HepG2 (cell line): ENCODE results near the gene U2AF1L4. TPM values are rescaled to one million over a fixed set of nuclear protein-coding genes. Genes with fewer than 3 reads are reported as not detected.
A peak's percentile ranks its signal among the peaks of the same experiment; 100 is the strongest.

ENCODE experiments used
- CBX2 ChIP-seq, 2 experiments: fragments of 200-600 bp in 1 of 2; sonication (generic); formaldehyde crosslinking in 1 of 2; IDR thresholded peaks; 2 replicates each; pipeline versions ENCODE4 v1.7.0 to v1.8.1; 2018 to 2022; ENCODE audit warnings: low read depth in 2 of 2, low read length in 1 of 2, mild to moderate bottlenecking in 1 of 2, missing genetic modification reagents in 1 of 2
- CENPT ChIP-seq: sonication (generic); formaldehyde crosslinking; IDR thresholded peaks from 2 replicates; pipeline ENCODE4 v1.8.0; 2022; ENCODE audit warnings: low read depth, mild to moderate bottlenecking, moderate library complexity, missing genetic modification reagents
- ELF4 ChIP-seq: sonication (generic); formaldehyde crosslinking; IDR thresholded peaks from 2 replicates; pipeline ENCODE4 v1.5.0; 2020; ENCODE audit warnings: missing genetic modification reagents, mild to moderate bottlenecking, moderate library complexity, borderline replicate concordance
- FOXO1 ChIP-seq: sonication (generic); formaldehyde crosslinking; IDR thresholded peaks from 2 replicates; pipeline ENCODE4 v1.4.0; 2020; ENCODE audit warnings: missing genetic modification reagents
- KDM4B ChIP-seq: sonication (generic); formaldehyde crosslinking; IDR thresholded peaks from 2 replicates; pipeline ENCODE4 v1.4.0; 2020; ENCODE audit warnings: missing genetic modification reagents
- RARA ChIP-seq: IDR thresholded peaks from 2 replicates; pipeline ENCODE4 v1.6.1; 2016; ENCODE audit warnings: missing genetic modification reagents, missing compliant biosample characterization
- RXRB ChIP-seq: IDR thresholded peaks from 2 replicates; pipeline ENCODE4 v1.6.1; 2016; ENCODE audit warnings: borderline replicate concordance, missing genetic modification reagents, missing compliant biosample characterization
- ZBTB21 ChIP-seq: sonication (generic); formaldehyde crosslinking; IDR thresholded peaks from 2 replicates; pipeline ENCODE4 v1.4.0; 2020; ENCODE audit warnings: missing genetic modification reagents
- ZBTB42 ChIP-seq: sonication (generic); formaldehyde crosslinking; IDR thresholded peaks from 2 replicates; pipeline ENCODE4 v1.5.0; 2020; ENCODE audit warnings: mild to moderate bottlenecking, missing genetic modification reagents
- ZC3H4 ChIP-seq: sonication (generic); formaldehyde crosslinking; IDR thresholded peaks from 2 replicates; pipeline ENCODE4 v1.4.0; 2020; ENCODE audit warnings: missing genetic modification reagents, borderline replicate concordance
- ZNF124 ChIP-seq: sonication (generic); formaldehyde crosslinking; IDR thresholded peaks from 2 replicates; pipeline ENCODE4 v1.4.0; 2020; ENCODE audit warnings: missing genetic modification reagents
- ZNF138 ChIP-seq: sonication (generic); formaldehyde crosslinking; IDR thresholded peaks from 2 replicates; pipeline ENCODE4 v1.5.0; 2020; ENCODE audit warnings: mild to moderate bottlenecking, low read depth, missing genetic modification reagents
- ZNF331 ChIP-seq: sonication (generic); formaldehyde crosslinking; IDR thresholded peaks from 2 replicates; pipeline ENCODE4 v1.4.0; 2020; ENCODE audit warnings: missing genetic modification reagents
- ZNF451 ChIP-seq: sonication (generic); formaldehyde crosslinking; IDR thresholded peaks from 2 replicates; pipeline ENCODE4 v1.5.0; 2020; ENCODE audit warnings: mild to moderate bottlenecking, missing genetic modification reagents
- ZNF510 ChIP-seq: sonication (generic); formaldehyde crosslinking; IDR thresholded peaks from 2 replicates; pipeline ENCODE4 v1.4.0; 2020; ENCODE audit warnings: low read depth, mild to moderate bottlenecking, missing genetic modification reagents
- ZNF589 ChIP-seq: sonication (generic); formaldehyde crosslinking; conservative IDR thresholded peaks from 2 replicates; pipeline ENCODE4 v1.8.0; 2022; ENCODE audit warnings: mild to moderate bottlenecking, moderate library complexity, missing genetic modification reagents
- polyA plus RNA-seq, 8 experiments: library from polyadenylated mRNA; depleted of rRNA in 3 of 8; stranded (reverse) in 7 of 8; unstranded in 1 of 8; fragments of >200 nt; fragmentation: Illumina TruSeq in 4 of 8; extraction: Trizol in 4 of 8; gene quantifications; 2 replicates each; pipeline versions ENCODE4 v1.2.1 to v1.2.3, GENCODE V29; 2011 to 2016; ENCODE audit warnings: low read depth in 4 of 8, missing spikeins in 1 of 8, mixed read lengths in 1 of 8; ENCODE audit not compliant: insufficient read depth in 1 of 8
- total RNA-seq, 5 experiments: library from RNA; depleted of rRNA; stranded (reverse); fragments of >200 nt; fragmentation: Illumina TruSeq; extraction: Trizol; gene quantifications; 2 replicates each; pipeline ENCODE4 v1.2.3, GENCODE V29; 2016; ENCODE audit warnings: low read depth in 1 of 5
- TF ChIP-seq, protein P1 (sequence below): sonication (generic); formaldehyde crosslinking; IDR thresholded peaks from 2 replicates; pipeline ENCODE4 v1.5.0; 2020; ENCODE audit warnings: mild to moderate bottlenecking, missing genetic modification reagents
- TF ChIP-seq, protein P2 (sequence below): sonication (generic); formaldehyde crosslinking; IDR thresholded peaks from 2 replicates; pipeline ENCODE4 v1.4.0; 2020; ENCODE audit warnings: missing genetic modification reagents
- TF ChIP-seq, protein P3 (sequence below): sonication (generic); formaldehyde crosslinking; IDR thresholded peaks from 2 replicates; pipeline ENCODE4 v1.9.0; 2021; ENCODE audit warnings: missing genetic modification reagents, borderline replicate concordance
- TF ChIP-seq, protein P4 (sequence below): sonication (generic); formaldehyde crosslinking; IDR thresholded peaks from 2 replicates; pipeline ENCODE4 v1.4.0; 2020; ENCODE audit warnings: missing genetic modification reagents
- TF ChIP-seq, protein P5 (sequence below): IDR thresholded peaks from 2 replicates; pipeline ENCODE4 v1.6.1; 2016; ENCODE audit warnings: missing genetic modification reagents, missing compliant biosample characterization

The U2AF1L4 gene
- total and polyA plus RNA-seq, 2 of the 13 experiments (the other 11 are each of a cell fraction or from before 2014, with no cell fraction given) = 7.9 to 15.4 TPM

DNA sequence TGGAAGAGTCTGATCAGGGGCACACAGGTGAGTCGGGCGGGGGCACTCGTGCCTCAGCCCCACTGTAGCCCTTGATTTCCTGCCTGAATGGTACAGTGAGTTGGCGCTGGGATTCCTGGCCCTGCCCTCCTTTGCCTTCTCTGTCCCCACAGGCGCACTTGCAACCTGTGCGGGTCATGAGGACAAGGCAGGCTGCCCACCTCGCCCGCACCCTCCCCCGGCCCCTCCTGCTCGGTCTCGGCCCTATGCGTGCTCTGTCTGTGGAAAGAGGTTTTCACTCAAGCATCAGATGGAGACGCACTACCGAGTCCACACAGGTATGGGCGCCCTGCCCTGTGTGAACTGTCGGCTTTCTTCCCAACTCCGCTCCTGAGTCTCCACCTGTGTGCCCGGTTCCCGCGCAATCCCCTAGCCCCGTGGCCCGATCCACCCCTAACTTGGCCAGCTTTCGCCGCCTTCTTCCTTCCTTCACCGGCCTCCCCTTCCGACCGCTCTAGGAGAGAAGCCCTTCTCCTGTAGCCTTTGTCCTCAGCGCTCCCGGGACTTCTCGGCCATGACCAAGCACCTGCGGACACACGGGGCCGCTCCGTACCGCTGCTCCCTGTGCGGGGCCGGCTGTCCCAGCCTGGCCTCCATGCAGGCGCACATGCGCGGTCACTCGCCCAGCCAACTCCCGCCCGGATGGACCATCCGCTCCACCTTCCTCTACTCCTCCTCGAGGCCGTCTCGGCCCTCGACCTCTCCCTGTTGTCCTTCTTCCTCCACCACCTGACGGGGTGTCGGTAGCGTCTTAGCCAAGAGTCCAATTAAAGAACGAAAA lies 29.0 kb downstream of the U2AF1L4 start (continued):
- TF ChIP-seq ZC3H4 (CRISPR knock-in tag) (no peak), ZNF589 (CRISPR knock-in tag) (peak; percentile 76; the same call in 1 of the 2 replicates), FOXO1 (CRISPR knock-in tag) (no peak), ZBTB42 (no peak; the same call in 1 of the 2 replicates), ELF4 (no peak), ZNF124 (CRISPR knock-in tag) (no peak), RARA (no peak), ZNF510 (peak; percentile 48; the same call in 1 of the 2 replicates), ZBTB21 (CRISPR knock-in tag) (no peak), ZNF451 (CRISPR knock-in tag) (no peak), ZNF138 (peak; percentile 48; the same call in 1 of the 2 replicates), RXRB (CRISPR knock-in tag) (no peak), CBX2 (IDR thresholded peaks at IDR 0.05; ENCODE audit: low read depth, low read length) (no peak), CBX2 (CRISPR knock-in tag; IDR thresholded peaks at IDR 0.05; ENCODE audit: low read depth) (no peak), CENPT (CRISPR knock-in tag) (no peak), KDM4B (no peak), ZNF331 (peak; percentile 17; the same call in 1 of the 2 replicates)
- TF ChIP-seq, protein P1, sequence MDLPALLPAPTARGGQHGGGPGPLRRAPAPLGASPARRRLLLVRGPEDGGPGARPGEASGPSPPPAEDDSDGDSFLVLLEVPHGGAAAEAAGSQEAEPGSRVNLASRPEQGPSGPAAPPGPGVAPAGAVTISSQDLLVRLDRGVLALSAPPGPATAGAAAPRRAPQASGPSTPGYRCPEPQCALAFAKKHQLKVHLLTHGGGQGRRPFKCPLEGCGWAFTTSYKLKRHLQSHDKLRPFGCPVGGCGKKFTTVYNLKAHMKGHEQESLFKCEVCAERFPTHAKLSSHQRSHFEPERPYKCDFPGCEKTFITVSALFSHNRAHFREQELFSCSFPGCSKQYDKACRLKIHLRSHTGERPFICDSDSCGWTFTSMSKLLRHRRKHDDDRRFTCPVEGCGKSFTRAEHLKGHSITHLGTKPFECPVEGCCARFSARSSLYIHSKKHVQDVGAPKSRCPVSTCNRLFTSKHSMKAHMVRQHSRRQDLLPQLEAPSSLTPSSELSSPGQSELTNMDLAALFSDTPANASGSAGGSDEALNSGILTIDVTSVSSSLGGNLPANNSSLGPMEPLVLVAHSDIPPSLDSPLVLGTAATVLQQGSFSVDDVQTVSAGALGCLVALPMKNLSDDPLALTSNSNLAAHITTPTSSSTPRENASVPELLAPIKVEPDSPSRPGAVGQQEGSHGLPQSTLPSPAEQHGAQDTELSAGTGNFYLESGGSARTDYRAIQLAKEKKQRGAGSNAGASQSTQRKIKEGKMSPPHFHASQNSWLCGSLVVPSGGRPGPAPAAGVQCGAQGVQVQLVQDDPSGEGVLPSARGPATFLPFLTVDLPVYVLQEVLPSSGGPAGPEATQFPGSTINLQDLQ (CRISPR knock-in tag) = no peak
- TF ChIP-seq, protein P2, sequence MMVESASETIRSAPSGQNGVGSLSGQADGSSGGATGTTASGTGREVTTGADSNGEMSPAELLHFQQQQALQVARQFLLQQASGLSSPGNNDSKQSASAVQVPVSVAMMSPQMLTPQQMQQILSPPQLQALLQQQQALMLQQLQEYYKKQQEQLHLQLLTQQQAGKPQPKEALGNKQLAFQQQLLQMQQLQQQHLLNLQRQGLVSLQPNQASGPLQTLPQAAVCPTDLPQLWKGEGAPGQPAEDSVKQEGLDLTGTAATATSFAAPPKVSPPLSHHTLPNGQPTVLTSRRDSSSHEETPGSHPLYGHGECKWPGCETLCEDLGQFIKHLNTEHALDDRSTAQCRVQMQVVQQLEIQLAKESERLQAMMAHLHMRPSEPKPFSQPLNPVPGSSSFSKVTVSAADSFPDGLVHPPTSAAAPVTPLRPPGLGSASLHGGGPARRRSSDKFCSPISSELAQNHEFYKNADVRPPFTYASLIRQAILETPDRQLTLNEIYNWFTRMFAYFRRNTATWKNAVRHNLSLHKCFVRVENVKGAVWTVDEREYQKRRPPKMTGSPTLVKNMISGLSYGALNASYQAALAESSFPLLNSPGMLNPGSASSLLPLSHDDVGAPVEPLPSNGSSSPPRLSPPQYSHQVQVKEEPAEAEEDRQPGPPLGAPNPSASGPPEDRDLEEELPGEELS (CRISPR knock-in tag) = no peak
- TF ChIP-seq, protein P3, sequence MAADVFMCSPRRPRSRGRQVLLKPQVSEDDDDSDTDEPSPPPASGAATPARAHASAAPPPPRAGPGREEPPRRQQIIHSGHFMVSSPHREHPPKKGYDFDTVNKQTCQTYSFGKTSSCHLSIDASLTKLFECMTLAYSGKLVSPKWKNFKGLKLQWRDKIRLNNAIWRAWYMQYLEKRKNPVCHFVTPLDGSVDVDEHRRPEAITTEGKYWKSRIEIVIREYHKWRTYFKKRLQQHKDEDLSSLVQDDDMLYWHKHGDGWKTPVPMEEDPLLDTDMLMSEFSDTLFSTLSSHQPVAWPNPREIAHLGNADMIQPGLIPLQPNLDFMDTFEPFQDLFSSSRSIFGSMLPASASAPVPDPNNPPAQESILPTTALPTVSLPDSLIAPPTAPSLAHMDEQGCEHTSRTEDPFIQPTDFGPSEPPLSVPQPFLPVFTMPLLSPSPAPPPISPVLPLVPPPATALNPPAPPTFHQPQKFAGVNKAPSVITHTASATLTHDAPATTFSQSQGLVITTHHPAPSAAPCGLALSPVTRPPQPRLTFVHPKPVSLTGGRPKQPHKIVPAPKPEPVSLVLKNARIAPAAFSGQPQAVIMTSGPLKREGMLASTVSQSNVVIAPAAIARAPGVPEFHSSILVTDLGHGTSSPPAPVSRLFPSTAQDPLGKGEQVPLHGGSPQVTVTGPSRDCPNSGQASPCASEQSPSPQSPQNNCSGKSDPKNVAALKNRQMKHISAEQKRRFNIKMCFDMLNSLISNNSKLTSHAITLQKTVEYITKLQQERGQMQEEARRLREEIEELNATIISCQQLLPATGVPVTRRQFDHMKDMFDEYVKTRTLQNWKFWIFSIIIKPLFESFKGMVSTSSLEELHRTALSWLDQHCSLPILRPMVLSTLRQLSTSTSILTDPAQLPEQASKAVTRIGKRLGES (CRISPR knock-in tag) = no peak
- TF ChIP-seq, protein P4, sequence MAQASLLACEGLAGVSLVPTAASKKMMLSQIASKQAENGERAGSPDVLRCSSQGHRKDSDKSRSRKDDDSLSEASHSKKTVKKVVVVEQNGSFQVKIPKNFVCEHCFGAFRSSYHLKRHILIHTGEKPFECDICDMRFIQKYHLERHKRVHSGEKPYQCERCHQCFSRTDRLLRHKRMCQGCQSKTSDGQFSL (CRISPR knock-in tag) = no peak
- TF ChIP-seq, protein P5, sequence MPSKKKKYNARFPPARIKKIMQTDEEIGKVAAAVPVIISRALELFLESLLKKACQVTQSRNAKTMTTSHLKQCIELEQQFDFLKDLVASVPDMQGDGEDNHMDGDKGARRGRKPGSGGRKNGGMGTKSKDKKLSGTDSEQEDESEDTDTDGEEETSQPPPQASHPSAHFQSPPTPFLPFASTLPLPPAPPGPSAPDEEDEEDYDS (CRISPR knock-in tag) = no peak; the same call in 1 of the 2 replicates
